Measurements from ENCODE around the gene GLMP.
"Not testable (repeated sequence)": the region's sequence is repeated elsewhere in the genome, so short reads cannot be mapped to it uniquely, and the experiment has no call there.

GLMP gene, protein sequence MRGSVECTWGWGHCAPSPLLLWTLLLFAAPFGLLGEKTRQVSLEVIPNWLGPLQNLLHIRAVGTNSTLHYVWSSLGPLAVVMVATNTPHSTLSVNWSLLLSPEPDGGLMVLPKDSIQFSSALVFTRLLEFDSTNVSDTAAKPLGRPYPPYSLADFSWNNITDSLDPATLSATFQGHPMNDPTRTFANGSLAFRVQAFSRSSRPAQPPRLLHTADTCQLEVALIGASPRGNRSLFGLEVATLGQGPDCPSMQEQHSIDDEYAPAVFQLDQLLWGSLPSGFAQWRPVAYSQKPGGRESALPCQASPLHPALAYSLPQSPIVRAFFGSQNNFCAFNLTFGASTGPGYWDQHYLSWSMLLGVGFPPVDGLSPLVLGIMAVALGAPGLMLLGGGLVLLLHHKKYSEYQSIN

GRCh38 chr1:156295391-156295947 lies at the start of gene GLMP:
Gene GLMP (minus strand): TSS chr1:156295679. CDS start chr1:156295645, 34 bp downstream.
- H3K36me3 ChIP-seq (ENCODE audit: control insufficient read depth in 1 of 2, insufficient read depth in 2 of 2, low read length in 2 of 2), result peaks cover 0 to 7% of the 10 kb centered on the region in 2 donors
- peak within 1 kb of the TSS; percentile 90 to 96 for H3K4me3 ChIP-seq (ENCODE audit: low read depth in 1 of 2, low read length in 2 of 2)
- H3K27ac ChIP-seq (ENCODE audit: low read length), result peak within 1 kb of the TSS; percentile 49
- peaks cover 6 to 14% of the 10 kb centered on the region in 2 donors for H3K4me1 ChIP-seq (ENCODE audit: control insufficient read depth in 1 of 2, insufficient read depth in 2 of 2, low read length in 2 of 2)
- no peaks in the 10 kb centered on the region for H3K27me3 ChIP-seq (ENCODE audit: low read depth, low read length)
- H3K9me3 ChIP-seq (ENCODE audit: control insufficient read depth in 1 of 2, low read length in 2 of 2), result no peaks in the 10 kb centered on the region

DNA sequence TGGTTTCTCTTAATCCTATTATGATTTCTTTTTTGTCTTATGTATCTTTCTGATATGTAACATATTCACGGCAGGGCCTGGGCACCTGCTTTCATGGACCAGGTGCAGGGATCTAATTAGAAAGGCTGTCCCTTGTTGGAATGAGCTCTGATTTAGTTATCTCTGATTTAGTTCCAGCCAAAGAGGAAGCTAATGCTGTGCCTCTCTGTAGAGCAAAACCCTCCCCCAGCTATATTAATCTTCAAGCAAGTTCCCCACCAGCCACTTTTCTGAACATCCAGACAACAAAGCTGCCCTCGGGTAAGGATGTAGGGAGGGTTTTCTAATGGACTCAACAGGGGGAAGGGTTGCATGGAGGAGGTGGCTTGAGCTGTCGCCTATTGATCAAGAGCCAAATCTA lies 48.9 kb upstream of the GLMP start:
- Histone ChIP-seq H3K4me1 (ENCODE audit: control insufficient read depth in 1 of 2, insufficient read depth in 2 of 2, low read length in 2 of 2) (no peaks in the 10 kb centered on the region), H3K27ac (ENCODE audit: low read length) (no peak overlapping the region), H3K4me3 (ENCODE audit: low read depth in 1 of 2, low read length in 2 of 2) (no peak overlapping the region), H3K9me3 (ENCODE audit: control insufficient read depth in 1 of 2, low read length in 2 of 2) (no peaks in the 10 kb centered on the region), H3K36me3 (ENCODE audit: control insufficient read depth in 1 of 2, insufficient read depth in 2 of 2, low read length in 2 of 2) (no peaks in the 10 kb centered on the region), H3K27me3 (ENCODE audit: low read depth, low read length) (no peaks in the 10 kb centered on the region)

- H3K36me3 ChIP-seq (ENCODE audit: control insufficient read depth in 1 of 2, insufficient read depth in 2 of 2, low read length in 2 of 2), result no peaks in the 10 kb centered on the region
- H3K27me3 ChIP-seq (ENCODE audit: low read depth, low read length), result no peaks in the 10 kb centered on the region
- no peaks in the 10 kb centered on the region for H3K9me3 ChIP-seq (ENCODE audit: control insufficient read depth in 1 of 2, low read length in 2 of 2)
- no peak overlapping the region for H3K27ac ChIP-seq (ENCODE audit: low read length)
- H3K4me3 ChIP-seq (ENCODE audit: low read depth in 1 of 2, low read length in 2 of 2), result no peak overlapping the region
- H3K4me1 ChIP-seq (ENCODE audit: control insufficient read depth in 1 of 2, insufficient read depth in 2 of 2, low read length in 2 of 2), result peaks cover under 1 to 3% of the 10 kb centered on the region in 2 donors
Measured at GRCh38 chr1:156342166-156342955, 46.9 kb upstream of the GLMP start.

DNA sequence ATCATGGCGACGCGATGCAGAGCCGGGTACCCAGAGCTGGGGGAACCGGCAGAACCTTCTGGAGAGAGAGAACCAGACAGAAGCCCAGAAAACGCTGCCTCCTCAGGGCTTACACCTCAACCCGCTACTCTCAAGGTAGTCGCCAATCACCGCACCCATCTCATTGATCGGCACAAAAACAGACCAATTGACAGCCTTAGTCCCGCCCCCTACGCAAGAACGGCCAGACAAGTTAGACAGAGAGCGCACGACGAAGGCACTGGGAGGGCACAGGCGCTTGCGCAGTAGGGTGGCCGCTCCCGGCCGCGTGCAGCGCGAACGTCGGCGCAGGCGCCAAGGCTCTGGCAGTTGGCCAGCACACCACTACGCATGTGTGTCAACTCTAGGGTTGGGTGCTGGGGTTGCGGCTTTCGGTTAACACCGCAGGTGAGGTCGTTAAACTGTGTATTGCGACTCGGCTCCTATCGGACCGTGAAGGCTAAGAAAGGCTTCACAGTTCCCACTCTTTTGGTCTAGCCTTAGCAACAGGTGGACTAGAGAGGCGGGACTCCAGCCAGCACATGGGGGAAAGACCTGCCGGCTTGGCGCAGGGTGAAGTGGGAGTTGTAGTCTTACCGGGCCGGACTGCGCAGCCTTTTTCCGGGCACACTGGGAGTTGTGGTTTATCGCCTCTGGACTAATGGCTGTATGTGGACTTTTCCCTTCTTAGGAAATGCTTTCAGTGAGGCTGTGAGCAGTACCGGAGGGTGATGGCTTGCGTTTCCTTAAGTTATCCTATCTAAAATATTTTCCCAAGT lies 42.9 kb upstream of the GLMP start, which contains the start of the genes CCT3 and TSACC:
TSS of gene CCT3 (minus strand) at position 113 of the 797 bp plus-strand sequence. CDS start at position 5, 108 bp downstream.
TSS of gene TSACC (plus strand) at position 347 of the 797 bp plus-strand sequence. CDS start 1,232 bp downstream, outside the sequence.
- H3K36me3 ChIP-seq (ENCODE audit: control insufficient read depth in 1 of 2, insufficient read depth in 2 of 2, low read length in 2 of 2), result peaks cover 16 to 18% of the 10 kb centered on the region in 2 donors
- peak within 1 kb of the TSS; percentile 87 for H3K27ac ChIP-seq (ENCODE audit: low read length)
- H3K9me3 ChIP-seq (ENCODE audit: control insufficient read depth in 1 of 2, low read length in 2 of 2), result no peaks in the 10 kb centered on the region
- H3K4me3 ChIP-seq (ENCODE audit: low read depth in 1 of 2, low read length in 2 of 2), result peak within 1 kb of the TSS; percentile 97 to 99
- no peaks in the 10 kb centered on the region for H3K27me3 ChIP-seq (ENCODE audit: low read depth, low read length)
- H3K4me1 ChIP-seq (ENCODE audit: control insufficient read depth in 1 of 2, insufficient read depth in 2 of 2, low read length in 2 of 2), result peaks cover 17 to 21% of the 10 kb centered on the region in 2 donors

DNA sequence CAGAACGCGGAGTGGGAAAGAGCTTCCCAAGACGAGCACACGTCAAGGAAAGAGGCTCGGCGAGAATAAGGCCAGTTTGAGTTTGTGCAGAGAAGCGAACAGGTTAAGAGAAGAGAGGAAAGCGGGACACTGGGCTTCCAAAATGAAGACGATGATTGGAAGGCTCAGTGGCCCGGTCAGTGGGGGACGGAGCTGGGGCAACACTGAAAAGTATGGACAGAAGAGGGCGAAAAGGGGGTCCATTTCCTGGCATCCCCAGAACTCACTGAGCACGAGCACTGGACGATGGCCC lies 42.4 kb upstream of the GLMP start:
- Histone ChIP-seq H3K9me3 (ENCODE audit: control insufficient read depth in 1 of 2, low read length in 2 of 2) (no peaks in the 10 kb centered on the region), H3K4me3 (ENCODE audit: low read depth in 1 of 2, low read length in 2 of 2) (peak overlapping the region; percentile 97 to 99), H3K36me3 (ENCODE audit: control insufficient read depth in 1 of 2, insufficient read depth in 2 of 2, low read length in 2 of 2) (peaks cover 19 to 23% of the 10 kb centered on the region in 2 donors), H3K27ac (ENCODE audit: low read length) (peak overlapping the region; percentile 87), H3K27me3 (ENCODE audit: low read depth, low read length) (no peaks in the 10 kb centered on the region), H3K4me1 (ENCODE audit: control insufficient read depth in 1 of 2, insufficient read depth in 2 of 2, low read length in 2 of 2) (peaks cover 17 to 21% of the 10 kb centered on the region in 2 donors)

- peaks cover 17 to 21% of the 10 kb centered on the region in 2 donors for H3K4me1 ChIP-seq (ENCODE audit: control insufficient read depth in 1 of 2, insufficient read depth in 2 of 2, low read length in 2 of 2)
- peak overlapping the region; percentile 87 for H3K27ac ChIP-seq (ENCODE audit: low read length)
- no peaks in the 10 kb centered on the region for H3K27me3 ChIP-seq (ENCODE audit: low read depth, low read length)
- peaks cover 23 to 29% of the 10 kb centered on the region in 2 donors for H3K36me3 ChIP-seq (ENCODE audit: control insufficient read depth in 1 of 2, insufficient read depth in 2 of 2, low read length in 2 of 2)
- peak overlapping the region; percentile 97 to 99 for H3K4me3 ChIP-seq (ENCODE audit: low read depth in 1 of 2, low read length in 2 of 2)
- no peaks in the 10 kb centered on the region for H3K9me3 ChIP-seq (ENCODE audit: control insufficient read depth in 1 of 2, low read length in 2 of 2)
Measured at GRCh38 chr1:156337052-156337887, 41.8 kb upstream of the GLMP start.

DNA sequence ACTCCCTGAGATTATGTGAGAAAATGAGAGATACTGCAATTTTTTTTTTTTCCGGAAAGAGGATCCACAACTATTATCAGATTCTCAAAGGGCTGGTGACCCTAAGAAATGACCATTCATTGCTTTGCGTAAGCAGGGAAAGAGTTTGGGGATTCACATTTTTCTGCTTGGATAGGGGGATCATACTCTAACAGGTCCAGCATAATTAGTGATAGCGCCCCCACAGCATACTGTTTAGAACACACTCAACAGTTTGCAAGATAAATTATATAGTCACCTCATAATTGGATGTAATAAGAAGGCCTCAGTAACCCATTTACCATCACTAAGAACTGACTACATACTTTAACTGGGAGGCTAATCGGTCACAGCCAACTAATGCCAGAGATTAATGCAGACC lies 40.8 kb upstream of the GLMP start:
- H3K9me3 ChIP-seq (ENCODE audit: control insufficient read depth in 1 of 2, low read length in 2 of 2), result no peaks in the 10 kb centered on the region
- H3K27ac ChIP-seq (ENCODE audit: low read length), result no peak overlapping the region
- H3K36me3 ChIP-seq (ENCODE audit: control insufficient read depth in 1 of 2, insufficient read depth in 2 of 2, low read length in 2 of 2), result peaks cover 23 to 35% of the 10 kb centered on the region in 2 donors
- peak overlapping the region; percentile 97 to 99 for H3K4me3 ChIP-seq (ENCODE audit: low read depth in 1 of 2, low read length in 2 of 2)
- peaks cover 17 to 21% of the 10 kb centered on the region in 2 donors for H3K4me1 ChIP-seq (ENCODE audit: control insufficient read depth in 1 of 2, insufficient read depth in 2 of 2, low read length in 2 of 2)
- no peaks in the 10 kb centered on the region for H3K27me3 ChIP-seq (ENCODE audit: low read depth, low read length)

DNA sequence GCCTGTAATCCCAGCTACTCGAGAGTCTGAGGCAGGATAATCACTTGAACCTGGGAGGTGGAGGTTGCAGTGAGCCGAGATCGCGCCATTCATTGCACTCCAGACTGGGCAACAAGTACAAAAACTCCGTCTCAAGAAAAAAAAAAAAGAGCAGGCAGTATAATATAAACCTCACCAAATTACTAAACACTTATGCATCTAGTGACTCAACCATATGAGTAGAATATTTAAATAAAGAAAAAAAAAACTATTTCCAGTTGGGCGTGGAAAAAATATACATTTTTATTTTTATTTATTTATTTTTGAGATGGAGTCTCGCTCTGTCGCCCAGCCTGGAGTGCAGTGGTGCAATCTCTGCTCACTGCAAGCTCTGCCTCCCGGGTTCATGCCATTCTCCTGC lies 27.7 kb upstream of the GLMP start:
- H3K9me3 ChIP-seq (ENCODE audit: control insufficient read depth in 1 of 2, low read length in 2 of 2); H3K4me3 ChIP-seq (ENCODE audit: low read depth in 1 of 2, low read length in 2 of 2); H3K4me1 ChIP-seq (ENCODE audit: control insufficient read depth in 1 of 2, insufficient read depth in 2 of 2, low read length in 2 of 2); H3K27me3 ChIP-seq (ENCODE audit: low read depth, low read length); H3K27ac ChIP-seq (ENCODE audit: low read length): not testable (repeated sequence)
- H3K36me3 ChIP-seq (ENCODE audit: control insufficient read depth in 1 of 2, insufficient read depth in 2 of 2, low read length in 2 of 2), result peaks cover 40 to 65% of the 10 kb centered on the region in 2 donors

GRCh38 chr1:156320560-156320959 lies 25.1 kb upstream of the GLMP start:
- no peaks in the 10 kb centered on the region for H3K4me1 ChIP-seq (ENCODE audit: control insufficient read depth in 1 of 2, insufficient read depth in 2 of 2, low read length in 2 of 2)
- no peaks in the 10 kb centered on the region for H3K9me3 ChIP-seq (ENCODE audit: control insufficient read depth in 1 of 2, low read length in 2 of 2)
- no peak overlapping the region for H3K27ac ChIP-seq (ENCODE audit: low read length)
- peaks cover 52 to 85% of the 10 kb centered on the region in 2 donors for H3K36me3 ChIP-seq (ENCODE audit: control insufficient read depth in 1 of 2, insufficient read depth in 2 of 2, low read length in 2 of 2)
- no peak overlapping the region for H3K4me3 ChIP-seq (ENCODE audit: low read depth in 1 of 2, low read length in 2 of 2)
- H3K27me3 ChIP-seq (ENCODE audit: low read depth, low read length), result no peaks in the 10 kb centered on the region

DNA sequence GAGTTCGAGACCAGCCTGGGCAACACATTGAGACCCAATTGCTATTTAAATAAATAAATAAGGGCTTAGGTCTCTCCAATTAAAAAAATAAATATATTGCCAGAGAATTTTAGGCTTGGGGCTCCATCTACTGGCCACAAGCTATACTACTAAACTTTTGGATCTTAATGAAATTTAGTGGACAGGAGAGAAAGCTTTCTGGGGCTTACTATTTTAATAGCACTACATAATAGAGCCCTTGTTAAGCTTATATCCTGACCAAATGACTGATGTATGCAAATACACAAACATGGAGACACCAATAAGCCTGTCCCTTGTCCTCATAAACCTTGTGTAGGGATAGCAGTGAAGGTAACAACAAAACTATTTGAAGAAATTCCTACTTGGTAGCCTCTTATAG lies 24.2 kb upstream of the GLMP start:
- H3K27me3 ChIP-seq (ENCODE audit: low read depth, low read length), result no peaks in the 10 kb centered on the region
- H3K27ac ChIP-seq (ENCODE audit: low read length), result no peak overlapping the region
- H3K4me1 ChIP-seq (ENCODE audit: control insufficient read depth in 1 of 2, insufficient read depth in 2 of 2, low read length in 2 of 2), result no peaks in the 10 kb centered on the region
- no peak overlapping the region for H3K4me3 ChIP-seq (ENCODE audit: low read depth in 1 of 2, low read length in 2 of 2)
- peaks cover 50 to 88% of the 10 kb centered on the region in 2 donors for H3K36me3 ChIP-seq (ENCODE audit: control insufficient read depth in 1 of 2, insufficient read depth in 2 of 2, low read length in 2 of 2)
- no peaks in the 10 kb centered on the region for H3K9me3 ChIP-seq (ENCODE audit: control insufficient read depth in 1 of 2, low read length in 2 of 2)

Measured in muscle layer of duodenum (tissue), 2 donors.